ENCODE data around the gene ZNG1E. TPM values are rescaled to one million over a fixed set of nuclear protein-coding genes. Genes with fewer than 3 reads are reported as not detected.

ZNG1E gene
- 16.2 and 51.8 TPM in 2 replicates for total RNA-seq

GRCh38 chr9:65675589-65676021 is at the start of gene ZNG1E:
Gene ZNG1E (plus strand): TSS chr9:65675928. CDS start chr9:65675977, 49 bp downstream.

GRCh38 chr9:65737096-65737564 is 61.4 kb downstream of the ZNG1E start, which contains the start of gene FOXD4L4:
Gene FOXD4L4 (plus strand): TSS chr9:65737146. CDS start chr9:65737146, 0 bp downstream.

Other genes with a start within 250 kb of the ZNG1E start
- 0.17 and 0.29 TPM in 2 replicates for gene FOXD4L4, start 61.2 kb downstream of the ZNG1E start, total RNA-seq